Measurements from ENCODE around the gene SOX6. TPM values are rescaled to one million over a fixed set of nuclear protein-coding genes. Genes with fewer than 3 reads are reported as not detected.

The SOX6 gene
- total RNA-seq, 2 experiments from 2014 or later = 0.20 TPM; not detected in 1

DNA sequence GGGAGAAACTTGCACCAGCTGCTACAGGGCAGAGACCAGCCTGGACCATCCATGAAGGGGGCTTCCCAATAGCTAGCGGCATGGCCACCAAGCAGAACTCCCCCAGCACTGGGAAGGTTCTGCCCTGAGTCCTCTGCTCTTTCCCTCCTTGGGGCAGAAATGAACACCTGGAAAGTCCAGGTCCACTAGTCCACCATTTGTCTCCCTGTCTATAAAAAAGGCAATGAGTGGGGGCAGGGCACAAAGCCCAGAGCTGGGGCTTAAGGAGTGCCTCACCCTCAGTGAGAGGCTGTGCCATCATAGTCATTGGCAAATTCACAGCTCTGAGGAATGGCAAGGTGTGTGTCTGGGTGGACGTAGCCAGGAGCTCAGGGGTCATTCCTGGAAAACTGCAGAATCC, 420.3 kb downstream of the SOX6 start:
- DNase-seq = no peak
- Histone ChIP-seq H3K36me3 (ENCODE audit: insufficient read depth, low read length) (no peaks in the 10 kb centered on the region), H3K9me3 (ENCODE audit: control insufficient read depth in 1 of 2, insufficient read depth in 1 of 2, low read length in 2 of 2) (peaks cover 0 to 20% of the 10 kb centered on the region in 2 experiments), H3K4me3 (ENCODE audit: low read length) (no peak overlapping the region), H3K4me1 (ENCODE audit: insufficient read depth, low read length) (no peaks in the 10 kb centered on the region), H3K27ac (ENCODE audit: low read depth in 1 of 2, low read length in 2 of 2) (no peak overlapping the region), H3K27me3 (ENCODE audit: control insufficient read depth in 1 of 2, insufficient read depth in 2 of 2, low read length in 2 of 2) (peaks cover 0 to 2% of the 10 kb centered on the region in 2 experiments)
- H3K27ac Mint-ChIP-seq = no peak overlapping the region
- TF ChIP-seq, protein P1, sequence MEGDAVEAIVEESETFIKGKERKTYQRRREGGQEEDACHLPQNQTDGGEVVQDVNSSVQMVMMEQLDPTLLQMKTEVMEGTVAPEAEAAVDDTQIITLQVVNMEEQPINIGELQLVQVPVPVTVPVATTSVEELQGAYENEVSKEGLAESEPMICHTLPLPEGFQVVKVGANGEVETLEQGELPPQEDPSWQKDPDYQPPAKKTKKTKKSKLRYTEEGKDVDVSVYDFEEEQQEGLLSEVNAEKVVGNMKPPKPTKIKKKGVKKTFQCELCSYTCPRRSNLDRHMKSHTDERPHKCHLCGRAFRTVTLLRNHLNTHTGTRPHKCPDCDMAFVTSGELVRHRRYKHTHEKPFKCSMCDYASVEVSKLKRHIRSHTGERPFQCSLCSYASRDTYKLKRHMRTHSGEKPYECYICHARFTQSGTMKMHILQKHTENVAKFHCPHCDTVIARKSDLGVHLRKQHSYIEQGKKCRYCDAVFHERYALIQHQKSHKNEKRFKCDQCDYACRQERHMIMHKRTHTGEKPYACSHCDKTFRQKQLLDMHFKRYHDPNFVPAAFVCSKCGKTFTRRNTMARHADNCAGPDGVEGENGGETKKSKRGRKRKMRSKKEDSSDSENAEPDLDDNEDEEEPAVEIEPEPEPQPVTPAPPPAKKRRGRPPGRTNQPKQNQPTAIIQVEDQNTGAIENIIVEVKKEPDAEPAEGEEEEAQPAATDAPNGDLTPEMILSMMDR (IDR thresholded peaks at IDR 0.05) = no peak
- H3K9me3 Mint-ChIP-seq = peaks cover 5% of the 10 kb centered on the region
- H3K4me1 Mint-ChIP-seq (ENCODE audit: low read depth) = no peaks in the 10 kb centered on the region
- CTCF ChIA-PET = no interaction called here
- no peak for ATAC-seq (ENCODE audit: poor library complexity)
- intact Hi-C loops (cut with DNase I, micrococcal nuclease) = no loop called here
- H3K36me3 Mint-ChIP-seq (ENCODE audit: low read depth) = no peaks in the 10 kb centered on the region
- H3K4me3 Mint-ChIP-seq = no peak overlapping the region
- POLR2A ChIA-PET = no interaction called here
- H3K27me3 Mint-ChIP-seq = no peaks in the 10 kb centered on the region

DNA sequence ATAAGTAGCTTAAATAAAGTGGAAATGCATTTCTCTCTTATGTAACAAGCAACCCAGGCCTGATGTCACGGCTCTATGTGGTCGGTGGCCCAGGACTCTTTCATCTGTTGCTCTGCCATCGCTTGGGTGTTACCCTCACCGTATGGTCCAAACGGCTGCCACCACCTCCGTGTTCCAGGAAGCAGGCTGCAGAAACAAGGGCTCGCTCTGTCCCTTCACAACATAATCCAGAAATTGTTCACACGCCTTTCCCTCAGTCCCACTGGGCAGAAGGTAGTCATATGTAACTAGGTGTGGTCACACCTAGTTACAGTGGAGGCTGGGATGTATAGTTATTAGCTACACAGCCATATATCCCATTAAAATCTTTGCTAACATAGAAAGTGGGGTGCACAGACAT, 421.0 kb downstream of the SOX6 start:
- no peak overlapping the region for H3K4me3 ChIP-seq (ENCODE audit: low read length)
- H3K27me3 ChIP-seq (ENCODE audit: control insufficient read depth in 1 of 2, insufficient read depth in 2 of 2, low read length in 2 of 2) = peaks cover 0 to 2% of the 10 kb centered on the region in 2 experiments
- POLR2A ChIA-PET = no interaction called here
- Mint-ChIP-seq H3K36me3 (ENCODE audit: low read depth) (no peaks in the 10 kb centered on the region), H3K27me3 (peaks cover 4% of the 10 kb centered on the region), H3K4me3 (no peak overlapping the region), H3K27ac (no peak overlapping the region), H3K4me1 (ENCODE audit: low read depth) (no peaks in the 10 kb centered on the region), H3K9me3 (peaks cover 5% of the 10 kb centered on the region)
- H3K36me3 ChIP-seq (ENCODE audit: insufficient read depth, low read length) = no peaks in the 10 kb centered on the region
- no peak for ATAC-seq (ENCODE audit: poor library complexity)
- DNase-seq = no peak
- H3K27ac ChIP-seq (ENCODE audit: low read depth in 1 of 2, low read length in 2 of 2) = no peak overlapping the region
- intact Hi-C loops (cut with DNase I, micrococcal nuclease) = no loop called here
- CTCF ChIA-PET = no interaction called here
- TF ChIP-seq, protein P1 (IDR thresholded peaks at IDR 0.05) = no peak
- H3K4me1 ChIP-seq (ENCODE audit: insufficient read depth, low read length) = no peaks in the 10 kb centered on the region
- peaks cover 0 to 19% of the 10 kb centered on the region in 2 experiments for H3K9me3 ChIP-seq (ENCODE audit: control insufficient read depth in 1 of 2, insufficient read depth in 1 of 2, low read length in 2 of 2)

DNA sequence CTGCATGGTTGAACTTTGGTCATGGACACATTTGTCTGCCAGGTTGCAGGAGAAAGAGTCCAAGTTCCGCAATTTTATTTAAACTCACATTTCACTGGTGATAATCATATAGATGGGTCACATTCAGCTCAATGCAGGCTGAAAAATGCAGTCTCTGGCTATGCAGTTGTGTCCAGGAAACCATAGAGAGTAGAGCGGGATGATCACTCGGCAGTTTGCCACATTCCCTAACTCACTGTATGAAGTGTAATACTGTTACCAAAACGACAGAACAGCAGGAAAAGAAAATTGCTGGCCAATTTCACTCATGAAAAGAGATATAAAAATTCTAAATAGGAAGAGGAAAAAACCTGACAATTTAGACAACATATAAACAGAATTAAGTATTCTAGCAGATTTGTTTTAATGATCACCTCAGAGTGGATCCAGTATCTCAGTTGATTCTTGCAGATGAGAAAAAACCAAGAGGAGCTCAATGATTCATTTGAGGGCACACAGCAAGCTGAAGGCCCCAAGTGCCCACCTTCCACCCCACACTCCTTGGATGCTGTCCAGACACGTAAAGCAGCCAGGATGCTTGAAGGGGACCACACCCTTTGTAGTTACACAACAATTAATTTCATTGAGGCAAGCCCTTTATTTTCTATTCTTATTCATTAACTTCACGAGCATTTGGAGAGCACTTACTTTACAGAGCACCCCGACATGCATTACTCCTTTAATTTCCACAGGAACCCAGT, 422.3 kb downstream of the SOX6 start:
- CTCF ChIA-PET = no interaction called here
- intact Hi-C loops (cut with DNase I, micrococcal nuclease) = no loop called here
- no peak overlapping the region for H3K27ac ChIP-seq (ENCODE audit: low read depth in 1 of 2, low read length in 2 of 2)
- peaks cover 4% of the 10 kb centered on the region for H3K27me3 Mint-ChIP-seq
- H3K4me1 ChIP-seq (ENCODE audit: insufficient read depth, low read length) = no peaks in the 10 kb centered on the region
- H3K4me1 Mint-ChIP-seq (ENCODE audit: low read depth) = no peaks in the 10 kb centered on the region
- no peak overlapping the region for H3K4me3 ChIP-seq (ENCODE audit: low read length)
- DNase-seq (no peak), ATAC-seq (ENCODE audit: poor library complexity) (no peak)
- TF ChIP-seq, protein P1 (IDR thresholded peaks at IDR 0.05) = no peak
- no peaks in the 10 kb centered on the region for H3K36me3 ChIP-seq (ENCODE audit: insufficient read depth, low read length)
- H3K9me3 ChIP-seq (ENCODE audit: control insufficient read depth in 1 of 2, insufficient read depth in 1 of 2, low read length in 2 of 2) = peaks cover 0 to 24% of the 10 kb centered on the region in 2 experiments
- H3K27ac Mint-ChIP-seq = no peak overlapping the region
- H3K4me3 Mint-ChIP-seq = no peak overlapping the region
- H3K27me3 ChIP-seq (ENCODE audit: control insufficient read depth in 1 of 2, insufficient read depth in 2 of 2, low read length in 2 of 2) = no peaks in the 10 kb centered on the region
- H3K9me3 Mint-ChIP-seq = peaks cover 5% of the 10 kb centered on the region
- POLR2A ChIA-PET = no interaction called here
- H3K36me3 Mint-ChIP-seq (ENCODE audit: low read depth) = no peaks in the 10 kb centered on the region
